GM12892 (cell line): ENCODE data around the gene PSMD1.

Experiments
- POLR2A ChIP-seq: IDR thresholded peaks from 2 replicates; pipeline ENCODE4 v1.6.1; 2011; ENCODE audit warnings: low read depth, low read length, control low read depth
- POLR2AphosphoS5 ChIP-seq: IDR thresholded peaks from 2 replicates; pipeline ENCODE4 v1.6.1; 2011; ENCODE audit warnings: low read depth, low read length, control low read depth
- TAF1 ChIP-seq: IDR thresholded peaks from 2 replicates; pipeline ENCODE4 v1.6.1; 2011; ENCODE audit warnings: low read depth, mild to moderate bottlenecking, control low read depth, low read length, borderline replicate concordance

GRCh38 chr2:231193216-231193615 is 136.5 kb downstream of the PSMD1 start:
- TF ChIP-seq TAF1 (no peak), POLR2AphosphoS5 (no peak), POLR2A (no peak)
